Stimulated activated CD4-positive, alpha-beta T cell treated with anti-CD3 and anti-CD28 coated beads, Interleukin-4, amount 100 ng/mL, for 1 hour (primary cell): ENCODE measurements around the gene CCDC17.

Experiments used
- DNase-seq: peaks from one replicate; pipeline ENCODE4 v3.0.0-alpha.2; 2020

The CCDC17 gene

DNA sequence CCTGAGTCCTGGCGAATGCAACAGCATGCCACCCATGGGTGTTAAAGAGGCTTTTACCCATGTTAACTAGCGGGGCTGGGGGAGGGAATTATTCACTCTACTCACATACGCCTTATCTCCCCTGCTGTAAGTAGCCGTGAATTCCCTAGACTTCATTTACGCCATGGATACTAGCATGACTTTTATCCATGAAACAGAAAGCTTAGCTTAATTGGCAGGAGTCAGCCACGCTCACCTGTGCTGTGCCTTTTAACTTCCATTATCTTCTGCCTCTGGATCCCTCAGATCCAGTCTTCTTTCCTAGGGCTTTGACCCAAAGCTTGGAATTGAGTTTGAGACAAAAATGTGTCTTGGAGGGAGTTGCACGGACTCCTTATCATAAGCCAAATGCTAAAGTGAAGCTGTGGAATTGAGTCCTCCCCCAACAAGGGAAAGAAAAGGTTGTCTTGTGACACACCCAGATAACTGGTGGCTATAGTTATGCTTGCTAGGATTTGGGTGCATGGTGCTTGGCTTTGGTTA, 49.7 kb downstream of the CCDC17 start:
- DNase-seq = no peak

GRCh38 chr1:45573231-45573804, 50.5 kb downstream of the CCDC17 start:
- no peak for DNase-seq

GRCh38 chr1:45570631-45571030, 53.2 kb downstream of the CCDC17 start:
- no peak for DNase-seq
